Left ventricle myocardium inferior (tissue), 1 donor: Measurements from ENCODE around the gene BTBD9. TPM values are rescaled to one million over a fixed set of nuclear protein-coding genes. Genes with fewer than 3 reads are reported as not detected.
A peak's percentile ranks its signal among the peaks of the same experiment; 100 is the strongest.

Experiments
- DNase-seq: peaks from one replicate; pipeline ENCODE4 v3.0.0-alpha.2; 2020
- H3K27ac ChIP-seq: fragments of 200-600 bp; replicated peaks from 2 replicates; pipeline ENCODE4 v1.8.0; 2021
- H3K27me3 ChIP-seq: fragments of 200-600 bp; 2 replicates; pipeline ENCODE4 v1.8.0; 2021; ENCODE audit warnings: low read depth
- H3K36me3 ChIP-seq: fragments of 200-600 bp; 2 replicates; pipeline ENCODE4 v1.8.0; 2021
- H3K4me1 ChIP-seq: fragments of 200-600 bp; 2 replicates; pipeline ENCODE4 v1.8.0; 2021
- H3K4me3 ChIP-seq: fragments of 200-600 bp; 2 replicates; pipeline ENCODE4 v1.8.0; 2021; ENCODE audit warnings: mild to moderate bottlenecking, moderate library complexity
- H3K9me3 ChIP-seq: fragments of 200-600 bp; replicated peaks from 2 replicates; pipeline ENCODE4 v1.8.0; 2021
- intact Hi-C: fragments of 100-400 bp; cut with micrococcal nuclease; formaldehyde crosslinking; loops from one replicate; pipeline ENCODE4 v1.11.0; 2022
- total RNA-seq: library from RNA; stranded (reverse); fragmentation: NEBNext Ultra II Directional; extraction: Animal tissue kit (Norgen Biotek cat#: 25700); gene quantifications from one replicate; pipeline ENCODE4 v1.2.1, GENCODE V29; 2021
- TF ChIP-seq, protein P1 (sequence below): fragments of 200-600 bp; IDR thresholded peaks from 2 replicates; pipeline ENCODE4 v1.8.0; 2021; ENCODE audit warnings: antibody characterized with exemption, mild to moderate bottlenecking, borderline replicate concordance
- donor health status: DM: no; HTN: yes; CAD: no; lungs with severe emphysema.

The BTBD9 gene
- total RNA-seq, 1 donor from 2014 or later: 16.5 TPM

DNA sequence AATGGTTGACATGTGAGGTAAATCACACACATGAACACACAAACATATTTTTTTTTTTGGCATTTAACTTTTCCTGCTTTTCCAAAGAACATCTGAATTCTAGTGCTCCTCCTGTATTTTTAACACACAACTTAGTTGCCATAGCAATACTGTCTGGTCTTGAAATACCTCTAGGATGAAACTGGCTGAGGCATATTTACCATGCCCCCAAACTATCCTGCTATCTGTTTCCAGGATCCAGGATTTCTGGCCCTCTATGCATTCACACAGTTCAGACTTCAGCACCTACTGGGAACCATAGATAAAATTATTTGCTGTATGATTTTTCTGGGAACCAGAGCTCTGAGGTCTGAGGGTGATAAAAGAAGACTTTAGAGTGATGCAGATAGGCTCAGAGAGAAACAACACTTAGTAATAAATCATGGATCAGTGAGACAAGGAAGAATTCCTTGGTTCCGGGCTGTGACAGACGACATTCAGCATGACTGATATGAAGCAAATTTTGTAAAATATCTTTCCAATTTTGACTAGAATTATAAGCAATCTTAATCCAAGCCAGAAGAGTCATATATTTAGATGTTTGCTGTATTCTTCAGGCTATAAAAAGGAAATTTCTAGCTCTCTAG is 359.7 kb downstream of the BTBD9 start:
- Histone ChIP-seq H3K4me3 (no peak overlapping the region), H3K27me3 (no peaks in the 10 kb centered on the region), H3K36me3 (no peaks in the 10 kb centered on the region), H3K27ac (no peak overlapping the region), H3K4me1 (peaks cover 21% of the 10 kb centered on the region), H3K9me3 (no peaks in the 10 kb centered on the region)
- TF ChIP-seq, protein P1, sequence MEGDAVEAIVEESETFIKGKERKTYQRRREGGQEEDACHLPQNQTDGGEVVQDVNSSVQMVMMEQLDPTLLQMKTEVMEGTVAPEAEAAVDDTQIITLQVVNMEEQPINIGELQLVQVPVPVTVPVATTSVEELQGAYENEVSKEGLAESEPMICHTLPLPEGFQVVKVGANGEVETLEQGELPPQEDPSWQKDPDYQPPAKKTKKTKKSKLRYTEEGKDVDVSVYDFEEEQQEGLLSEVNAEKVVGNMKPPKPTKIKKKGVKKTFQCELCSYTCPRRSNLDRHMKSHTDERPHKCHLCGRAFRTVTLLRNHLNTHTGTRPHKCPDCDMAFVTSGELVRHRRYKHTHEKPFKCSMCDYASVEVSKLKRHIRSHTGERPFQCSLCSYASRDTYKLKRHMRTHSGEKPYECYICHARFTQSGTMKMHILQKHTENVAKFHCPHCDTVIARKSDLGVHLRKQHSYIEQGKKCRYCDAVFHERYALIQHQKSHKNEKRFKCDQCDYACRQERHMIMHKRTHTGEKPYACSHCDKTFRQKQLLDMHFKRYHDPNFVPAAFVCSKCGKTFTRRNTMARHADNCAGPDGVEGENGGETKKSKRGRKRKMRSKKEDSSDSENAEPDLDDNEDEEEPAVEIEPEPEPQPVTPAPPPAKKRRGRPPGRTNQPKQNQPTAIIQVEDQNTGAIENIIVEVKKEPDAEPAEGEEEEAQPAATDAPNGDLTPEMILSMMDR: no peak
- intact Hi-C loops: no loop called here
- DNase-seq: no peak

DNA sequence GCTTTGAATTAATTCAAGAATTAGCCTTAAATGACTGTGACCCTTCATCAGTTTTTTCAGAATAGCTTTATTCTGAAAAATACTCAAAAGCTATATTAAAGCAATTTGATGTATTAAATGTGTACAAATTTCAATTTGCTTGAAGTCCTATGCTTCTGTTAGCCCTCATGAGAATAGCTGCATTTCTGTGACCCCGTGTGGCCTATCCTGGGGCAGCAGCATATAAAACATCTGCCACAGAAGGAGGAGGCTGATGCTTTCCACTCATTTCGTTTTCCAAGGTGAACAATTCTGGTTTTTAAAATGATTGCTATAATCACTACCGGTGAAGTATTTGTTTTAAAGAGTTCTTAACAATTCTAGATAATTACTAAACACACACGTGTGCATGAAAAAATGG is 360.3 kb downstream of the BTBD9 start:
- no peaks in the 10 kb centered on the region for H3K36me3 ChIP-seq
- TF ChIP-seq, protein P1: peak; percentile 38
- no peak overlapping the region for H3K4me3 ChIP-seq
- H3K4me1 ChIP-seq: peaks cover 21% of the 10 kb centered on the region
- no peaks in the 10 kb centered on the region for H3K9me3 ChIP-seq
- no peak overlapping the region for H3K27ac ChIP-seq
- no peaks in the 10 kb centered on the region for H3K27me3 ChIP-seq
- intact Hi-C loops: no loop called here
- no peak for DNase-seq

DNA sequence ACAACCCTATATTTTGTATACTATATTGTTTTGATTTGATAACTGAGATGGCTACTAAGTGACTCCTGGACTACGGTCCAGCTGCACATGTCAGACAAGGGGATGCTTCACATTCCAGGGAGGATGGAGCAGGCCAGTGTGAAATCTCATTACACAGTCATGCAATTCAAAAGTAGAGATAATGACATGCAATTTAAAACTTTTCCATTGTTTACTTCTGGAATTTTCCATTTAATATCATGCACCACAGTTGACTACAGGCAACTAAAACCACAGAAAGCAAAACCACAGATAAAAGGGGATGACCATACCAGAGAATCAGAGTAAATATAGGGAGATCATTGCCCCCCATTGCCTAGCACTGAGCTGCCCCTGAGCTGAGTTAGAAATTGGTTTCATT is 366.4 kb downstream of the BTBD9 start:
- TF ChIP-seq, protein P1: no peak
- Histone ChIP-seq H3K4me3 (no peak overlapping the region), H3K4me1 (peaks cover 38% of the 10 kb centered on the region), H3K9me3 (no peaks in the 10 kb centered on the region), H3K36me3 (no peaks in the 10 kb centered on the region), H3K27me3 (no peaks in the 10 kb centered on the region), H3K27ac (no peak overlapping the region)
- DNase-seq: no peak
- intact Hi-C loops: no loop called here

DNA sequence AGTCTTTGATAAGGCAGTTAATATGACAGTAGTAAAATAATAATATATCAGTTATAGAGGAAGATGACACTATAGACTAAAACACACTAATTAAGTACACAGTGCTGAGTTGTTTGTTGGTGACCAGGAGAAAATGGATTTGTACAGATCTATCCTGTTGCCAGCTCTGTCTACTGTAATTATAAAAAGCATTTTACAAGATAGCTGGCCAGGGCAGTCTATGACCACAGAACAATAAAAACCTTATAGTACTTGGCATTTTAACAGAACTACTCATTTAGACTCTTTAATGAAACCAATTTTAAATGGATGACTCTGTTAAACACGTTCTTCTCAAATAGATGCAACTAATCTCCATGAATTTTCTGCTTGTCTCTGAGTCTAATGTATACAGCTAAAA is 367.5 kb downstream of the BTBD9 start:
- Histone ChIP-seq H3K36me3 (no peaks in the 10 kb centered on the region), H3K4me3 (no peak overlapping the region), H3K9me3 (no peaks in the 10 kb centered on the region), H3K27me3 (no peaks in the 10 kb centered on the region), H3K27ac (no peak overlapping the region), H3K4me1 (peaks cover 41% of the 10 kb centered on the region)
- no peak for DNase-seq
- intact Hi-C loops: no loop called here
- TF ChIP-seq, protein P1: no peak

DNA sequence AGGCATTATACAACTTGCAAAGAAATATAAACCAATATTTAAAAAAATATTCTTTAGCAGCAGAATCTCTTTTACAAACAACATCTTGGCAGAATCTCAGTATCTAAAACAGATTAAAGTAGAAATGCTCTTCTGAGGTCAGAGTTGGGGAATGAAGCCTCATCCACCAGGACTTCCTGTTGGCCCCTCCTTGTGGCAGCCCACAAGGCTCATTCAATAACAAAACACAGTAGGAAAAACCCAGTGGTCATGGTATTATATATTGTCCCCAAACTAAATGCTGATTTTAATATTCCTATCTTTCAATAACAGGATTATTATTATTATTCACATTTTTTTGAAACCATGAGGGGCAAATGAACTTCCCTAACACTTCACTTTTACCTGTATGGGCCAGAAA is 368.6 kb downstream of the BTBD9 start:
- Histone ChIP-seq H3K4me3 (no peak overlapping the region), H3K27me3 (no peaks in the 10 kb centered on the region), H3K9me3 (no peaks in the 10 kb centered on the region), H3K36me3 (no peaks in the 10 kb centered on the region), H3K4me1 (peaks cover 41% of the 10 kb centered on the region), H3K27ac (no peak overlapping the region)
- intact Hi-C loops: no loop called here
- TF ChIP-seq, protein P1: no peak
- DNase-seq: no peak
